ENCODE measurements around the gene B3GNT4.

- TF ChIP-seq EZH2 (IDR thresholded peaks at IDR 0.05; ENCODE audit: borderline replicate concordance, insufficient read depth, low read depth, low read length, poor library complexity, severe bottlenecking) (no peak), CTCF (IDR thresholded peaks at IDR 0.05) (no peak)
These were observed 35.4 kb downstream of the B3GNT4 start for GRCh38 chr12:122238861-122239260.
